HG02678 (cell line): ENCODE measurements around the gene SLC47A2.
"Not testable (repeated sequence)": the region's sequence is repeated elsewhere in the genome, so short reads cannot be mapped to it uniquely, and the experiment has no call there.

Experiments used
- ATAC-seq: cut with Tn5 transposase; IDR thresholded peaks from one replicate; pipeline ENCODE4 v1.9.1; 2021; ENCODE audit warnings: mild to moderate bottlenecking, moderate library complexity; ENCODE audit not compliant: unreplicated experiment

Gene SLC47A2, protein sequence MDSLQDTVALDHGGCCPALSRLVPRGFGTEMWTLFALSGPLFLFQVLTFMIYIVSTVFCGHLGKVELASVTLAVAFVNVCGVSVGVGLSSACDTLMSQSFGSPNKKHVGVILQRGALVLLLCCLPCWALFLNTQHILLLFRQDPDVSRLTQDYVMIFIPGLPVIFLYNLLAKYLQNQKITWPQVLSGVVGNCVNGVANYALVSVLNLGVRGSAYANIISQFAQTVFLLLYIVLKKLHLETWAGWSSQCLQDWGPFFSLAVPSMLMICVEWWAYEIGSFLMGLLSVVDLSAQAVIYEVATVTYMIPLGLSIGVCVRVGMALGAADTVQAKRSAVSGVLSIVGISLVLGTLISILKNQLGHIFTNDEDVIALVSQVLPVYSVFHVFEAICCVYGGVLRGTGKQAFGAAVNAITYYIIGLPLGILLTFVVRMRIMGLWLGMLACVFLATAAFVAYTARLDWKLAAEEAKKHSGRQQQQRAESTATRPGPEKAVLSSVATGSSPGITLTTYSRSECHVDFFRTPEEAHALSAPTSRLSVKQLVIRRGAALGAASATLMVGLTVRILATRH

DNA sequence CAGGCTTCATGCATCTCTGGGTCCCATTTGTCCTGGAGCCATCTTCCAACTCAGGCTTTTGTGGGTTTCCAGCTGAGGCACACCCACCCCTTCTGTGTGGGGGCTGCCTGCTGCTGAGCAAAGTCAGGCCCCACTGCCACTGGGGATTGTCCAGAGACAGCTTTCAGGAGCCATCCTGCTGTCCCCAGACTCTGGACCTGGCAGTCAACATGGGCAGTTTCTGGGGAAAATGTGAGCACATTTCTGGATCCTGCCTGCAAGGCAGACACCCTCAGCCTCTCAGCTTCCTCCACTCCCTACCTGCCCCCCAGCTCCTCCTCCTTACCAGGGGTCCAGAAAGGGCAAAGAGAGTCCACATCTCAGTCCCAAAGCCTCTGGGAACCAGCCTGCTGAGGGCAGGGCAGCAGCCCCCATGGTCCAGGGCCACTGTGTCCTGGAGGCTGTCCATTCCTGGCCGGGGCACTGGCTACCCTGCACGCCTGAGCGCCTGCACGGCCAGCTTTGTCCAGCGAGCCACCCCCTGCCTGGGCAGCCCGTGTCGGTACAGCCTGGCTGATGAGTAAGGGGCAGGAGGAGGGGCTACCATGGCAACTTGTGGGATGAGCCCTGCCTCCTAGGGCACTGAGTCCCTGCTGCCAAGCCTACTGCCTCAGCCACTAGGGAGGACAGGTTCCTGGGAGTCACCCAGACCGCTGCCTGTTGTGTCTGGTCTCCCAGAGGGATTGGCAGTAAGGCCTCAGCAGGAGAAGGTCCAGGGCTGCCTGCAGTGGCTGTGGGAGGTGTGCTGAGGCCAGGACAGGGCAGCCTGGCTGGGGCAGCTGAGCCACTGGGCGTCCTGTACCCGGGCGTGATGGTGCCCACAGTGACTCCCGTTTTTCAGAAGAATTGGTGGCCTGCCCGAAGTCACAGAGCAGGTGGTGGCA is at the start of gene SLC47A2:
Gene SLC47A2, minus strand, starts transcription at position 477 of the 923 bp plus-strand sequence. Its CDS starts 29 bp downstream, at position 448.
- ATAC-seq = no peak

DNA sequence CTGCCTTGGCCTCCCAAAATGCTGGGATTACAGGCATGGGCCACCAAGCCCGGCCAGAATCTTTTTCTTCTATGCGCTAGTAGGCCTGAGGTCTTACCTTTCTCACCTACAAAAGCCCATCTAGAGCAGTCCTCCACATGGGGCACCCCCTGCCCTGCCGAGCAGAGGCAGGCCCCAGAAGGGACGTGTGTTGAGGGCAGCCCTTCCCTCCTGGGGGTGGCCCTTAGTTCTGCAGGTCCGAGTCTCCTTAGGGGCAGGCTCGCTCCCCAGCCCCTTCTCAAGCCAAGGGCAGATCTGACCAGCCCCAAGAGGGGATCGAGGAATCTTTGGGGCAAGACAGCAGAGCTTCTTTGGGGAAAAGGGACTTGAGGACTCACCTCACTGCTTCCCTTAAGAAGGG is 49.6 kb upstream of the SLC47A2 start:
- no peak for ATAC-seq

DNA sequence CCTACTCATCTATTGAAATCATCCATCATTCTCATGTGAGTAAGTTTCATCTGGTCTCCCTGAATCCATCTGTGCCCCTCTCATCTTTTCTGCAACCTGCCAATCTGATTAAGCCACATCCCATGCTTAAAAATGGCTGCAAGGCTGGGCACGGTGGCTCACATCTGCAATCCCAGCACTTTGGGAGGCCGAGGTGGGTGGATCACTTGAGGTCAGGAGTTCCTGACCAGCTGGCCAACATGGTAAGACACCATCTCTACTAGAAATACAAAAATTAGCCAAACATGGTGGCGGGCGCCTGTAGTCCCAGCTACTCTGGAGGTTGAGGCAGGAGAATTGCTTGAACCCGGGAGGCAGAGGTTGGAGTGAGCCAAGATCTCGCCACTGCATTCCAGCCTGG is 47.6 kb upstream of the SLC47A2 start:
- not testable (repeated sequence) for ATAC-seq

DNA sequence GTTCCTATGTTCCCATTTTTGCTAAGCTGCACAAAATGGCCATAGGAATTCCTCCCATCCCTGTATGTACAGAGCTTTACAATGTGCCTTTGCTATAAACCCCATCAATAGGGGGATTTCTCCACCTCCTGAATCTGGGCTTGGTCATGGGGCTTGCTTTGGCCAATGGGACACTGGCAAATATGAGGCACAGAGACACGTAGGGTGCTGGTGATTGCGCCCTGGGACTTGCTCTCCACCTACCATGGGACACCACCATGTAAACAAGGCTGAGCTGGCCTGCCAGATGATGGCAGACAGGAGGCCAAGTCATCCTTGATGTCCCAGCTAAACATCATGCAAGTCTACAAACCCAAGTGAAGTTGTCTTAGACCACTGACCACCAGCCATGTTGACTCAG is 47.0 kb upstream of the SLC47A2 start:
- no peak for ATAC-seq

DNA sequence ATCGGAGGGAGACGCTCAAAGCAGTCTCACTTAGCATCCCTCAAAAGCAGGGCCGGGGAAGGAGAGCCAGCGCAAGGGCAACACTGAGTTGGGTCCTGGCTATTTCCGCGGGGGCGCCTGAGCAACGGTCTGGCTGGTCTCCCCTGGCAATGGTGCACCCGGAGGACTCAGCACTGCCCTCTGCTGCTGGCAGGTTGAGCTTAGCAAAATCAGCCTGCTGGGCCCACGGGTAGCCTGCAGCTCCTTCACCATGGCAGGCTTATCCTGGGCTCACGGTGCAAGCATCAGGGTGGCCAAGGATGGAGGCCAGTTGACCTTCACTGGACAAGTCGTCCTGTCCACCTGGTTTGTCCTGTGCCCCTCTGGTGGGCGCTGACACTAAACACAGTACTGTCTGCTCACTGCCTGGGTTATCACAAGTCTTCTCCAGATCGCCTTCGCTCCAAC is 46.2 kb upstream of the SLC47A2 start:
- ATAC-seq = no peak

DNA sequence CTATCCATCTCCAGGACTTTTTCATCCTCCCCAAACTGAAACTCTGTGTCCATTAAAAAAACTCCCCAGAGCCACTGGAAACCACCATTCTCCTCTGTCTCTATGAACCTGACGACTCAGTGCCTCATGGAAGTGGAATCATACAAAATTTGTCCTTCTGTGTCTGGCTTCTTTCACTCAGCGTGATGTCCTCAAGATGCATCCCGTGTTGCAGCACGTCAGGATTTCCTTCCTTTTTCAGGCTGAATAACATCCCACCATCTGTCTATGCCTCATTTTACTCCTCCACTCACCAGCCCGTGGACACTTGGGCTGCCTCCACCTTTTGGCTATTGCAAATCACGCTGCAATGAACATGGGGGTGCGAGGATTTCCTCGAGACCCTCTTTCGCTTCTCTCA is 44.4 kb upstream of the SLC47A2 start:
- ATAC-seq = no peak

DNA sequence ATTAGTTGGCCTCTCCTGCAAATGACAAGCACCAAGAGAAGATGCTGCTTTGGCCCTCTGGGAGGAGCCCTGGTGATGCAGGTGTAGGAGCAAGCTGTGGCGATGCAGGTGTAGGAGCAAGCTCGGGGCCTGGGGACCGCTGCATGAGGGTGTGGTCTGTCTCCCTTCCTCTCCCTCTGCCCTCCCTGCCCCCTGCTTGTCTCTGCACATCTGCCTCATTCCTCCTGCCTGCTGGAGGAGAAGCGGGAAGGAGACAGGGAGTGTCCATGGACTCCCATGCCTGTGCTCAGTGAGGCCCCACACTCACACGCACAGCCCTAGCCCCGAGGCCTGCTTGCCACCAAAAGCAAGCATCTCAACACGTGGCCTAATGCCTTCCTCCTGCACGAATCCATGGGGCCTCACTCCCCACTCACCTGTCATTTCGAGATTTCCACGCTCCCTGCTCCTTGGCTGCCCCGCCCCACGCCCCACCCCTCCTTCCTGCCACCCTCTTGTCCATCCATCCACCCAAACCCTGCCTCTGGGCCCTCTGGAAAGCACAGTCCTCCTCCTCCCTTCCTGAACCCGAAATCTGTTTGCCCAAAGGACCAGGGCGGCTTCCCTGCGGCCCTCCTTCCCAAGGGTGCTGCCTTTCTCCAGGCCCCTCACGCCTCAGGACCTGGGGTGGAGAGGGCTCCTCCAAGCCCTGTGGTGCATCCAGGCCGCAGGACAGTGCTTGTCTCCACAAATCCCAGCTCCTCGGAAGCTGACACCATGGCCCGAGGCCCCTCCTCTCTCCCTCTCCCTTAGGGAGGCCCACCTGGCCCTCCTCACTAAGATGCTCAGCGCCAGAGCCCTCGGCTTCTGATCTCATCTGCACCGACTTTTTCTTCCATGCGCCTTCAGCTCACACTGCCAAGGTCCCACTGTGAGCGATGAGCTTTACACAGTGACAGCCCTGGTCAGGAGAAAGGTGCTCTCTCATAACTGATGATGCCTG is 43.5 kb upstream of the SLC47A2 start:
- no peak for ATAC-seq

DNA sequence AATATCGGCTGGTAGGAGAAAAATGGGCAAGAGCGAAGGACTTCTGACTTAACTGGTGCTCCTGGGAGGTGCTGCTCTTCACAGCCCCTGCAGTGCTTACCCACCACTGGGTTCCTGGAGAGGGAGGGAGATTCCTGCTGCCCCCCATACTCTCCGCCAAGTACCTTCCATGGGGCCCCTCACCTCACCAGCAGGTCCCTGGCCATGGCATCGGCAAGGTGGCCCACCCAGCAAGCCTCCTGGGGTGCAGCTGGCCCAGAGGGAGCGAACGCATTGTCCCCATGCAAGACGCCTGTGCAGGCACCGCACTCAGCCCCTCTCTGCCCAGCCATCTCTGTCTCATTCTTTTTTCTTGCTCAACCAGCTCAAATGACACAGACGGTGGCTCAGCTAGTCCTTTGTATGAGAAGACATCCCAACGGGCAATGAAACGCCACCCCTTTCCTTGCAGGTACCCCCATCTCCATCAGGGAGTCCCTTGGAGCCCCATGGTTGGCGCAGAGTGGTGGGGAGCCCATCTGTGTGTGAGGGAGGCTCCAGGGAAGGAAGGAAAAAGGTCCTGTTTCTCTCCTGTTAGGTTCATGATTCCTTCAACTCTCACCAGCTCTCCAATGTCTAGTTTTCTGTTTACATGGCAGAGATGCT is 41.3 kb upstream of the SLC47A2 start:
- no peak for ATAC-seq

DNA sequence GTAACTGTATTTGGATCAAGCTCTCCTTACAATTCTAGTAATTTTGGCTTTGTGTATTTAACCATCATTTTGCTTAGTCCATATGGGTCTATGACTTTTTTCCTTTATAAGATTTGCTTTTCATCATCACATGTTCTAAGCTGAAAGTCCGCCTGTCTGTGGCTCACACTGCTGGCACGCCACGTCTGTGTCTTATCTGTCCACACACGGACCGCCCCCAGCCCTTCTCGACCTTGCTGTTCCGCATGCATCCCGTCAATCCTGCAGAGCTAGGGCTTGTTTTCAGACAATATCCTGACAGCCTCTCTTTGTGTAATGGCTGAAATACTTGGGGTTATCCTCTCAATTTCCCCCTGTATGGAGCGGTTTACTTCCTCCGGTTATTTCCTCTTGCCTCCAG is 40.2 kb upstream of the SLC47A2 start:
- no peak for ATAC-seq

DNA sequence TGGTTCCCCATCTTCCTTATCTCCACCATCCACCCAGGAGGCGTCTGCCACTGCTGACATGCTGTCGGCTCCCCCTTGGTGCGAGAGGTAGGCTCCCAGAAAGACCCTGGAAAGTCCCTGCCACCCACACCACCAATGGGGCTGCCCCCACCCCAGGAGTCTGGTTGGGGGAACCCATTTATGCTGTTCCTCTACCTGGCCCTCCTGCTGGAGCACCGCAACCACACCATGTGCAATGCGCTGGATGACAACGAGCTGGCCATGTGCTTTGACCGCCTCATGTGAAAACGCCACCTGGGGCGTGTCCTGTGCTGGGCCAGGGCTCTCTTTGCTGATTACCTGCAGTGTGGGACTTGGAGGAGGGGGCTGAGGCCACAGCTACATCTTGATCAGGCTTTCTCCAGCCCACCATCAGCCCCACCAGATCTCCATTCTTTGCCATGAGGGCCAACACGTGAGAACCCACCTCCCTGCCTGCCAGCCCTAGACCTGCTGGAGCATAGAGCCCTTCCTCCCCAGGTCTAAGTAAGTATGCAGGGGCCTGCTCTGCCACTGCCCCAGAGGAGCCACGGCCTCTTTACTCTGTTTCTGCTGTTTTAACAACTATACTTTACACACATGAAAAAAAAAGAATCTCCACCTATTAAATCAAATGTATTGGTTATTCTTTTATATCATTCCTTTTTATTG is 39.6 kb upstream of the SLC47A2 start:
- ATAC-seq = peak; percentile 46

DNA sequence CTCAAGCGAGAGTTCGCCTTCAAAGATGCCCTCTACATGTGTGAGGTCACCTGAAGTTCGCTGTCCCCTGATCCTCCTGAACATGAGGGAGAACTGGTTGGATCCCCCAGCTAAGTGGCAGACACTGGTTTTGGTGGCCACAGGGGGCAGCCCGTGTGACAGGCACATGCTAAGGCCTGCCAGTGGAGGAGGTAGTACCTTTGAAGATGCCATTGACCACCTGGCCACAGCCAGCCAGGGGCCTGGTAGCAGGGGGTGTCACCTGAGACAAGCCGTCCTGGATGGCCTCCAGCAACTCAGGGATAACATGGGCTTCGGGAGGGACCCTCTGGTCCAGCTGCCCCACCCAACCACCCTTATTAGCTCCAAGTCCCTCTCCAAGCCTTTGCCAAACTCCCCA is 39.0 kb upstream of the SLC47A2 start:
- ATAC-seq = no peak

DNA sequence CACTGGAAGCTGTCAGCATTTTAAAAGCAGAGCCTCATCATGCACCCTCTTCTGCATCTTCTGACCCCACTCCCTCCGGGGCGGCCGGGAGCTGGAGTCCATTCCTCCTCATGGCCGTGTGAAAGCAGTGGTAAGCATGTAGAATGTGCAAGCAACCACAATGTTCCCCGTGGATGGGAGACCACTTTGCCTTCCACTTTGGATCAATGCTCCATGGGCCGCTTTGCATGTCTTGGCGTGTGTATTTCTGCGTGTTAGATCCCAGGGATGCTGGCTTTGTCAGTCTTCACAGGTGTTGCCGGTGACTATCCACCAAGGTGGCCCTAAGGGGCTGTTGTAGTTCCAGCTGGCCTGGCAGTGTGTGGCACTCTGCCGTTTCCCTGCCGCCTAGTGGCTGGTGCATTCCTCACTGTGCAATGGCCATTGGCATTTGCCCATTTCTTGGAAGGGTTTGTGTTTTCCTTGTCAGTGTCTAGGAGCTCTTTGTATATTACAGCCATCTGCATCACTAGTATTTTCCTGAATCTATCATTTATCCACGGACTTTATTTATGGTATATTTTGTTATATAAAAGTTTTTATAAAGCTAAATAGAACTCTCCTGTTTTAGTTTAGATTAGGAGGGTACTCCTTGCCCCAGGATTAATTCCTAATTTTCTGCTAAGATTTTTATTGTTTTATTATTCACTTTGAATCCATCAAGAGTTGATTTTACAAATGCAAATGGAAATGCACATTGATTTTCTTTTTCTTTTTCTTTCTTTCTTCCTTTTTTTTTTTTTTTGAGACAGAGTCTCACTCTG is 37.5 kb upstream of the SLC47A2 start:
- ATAC-seq = no peak

DNA sequence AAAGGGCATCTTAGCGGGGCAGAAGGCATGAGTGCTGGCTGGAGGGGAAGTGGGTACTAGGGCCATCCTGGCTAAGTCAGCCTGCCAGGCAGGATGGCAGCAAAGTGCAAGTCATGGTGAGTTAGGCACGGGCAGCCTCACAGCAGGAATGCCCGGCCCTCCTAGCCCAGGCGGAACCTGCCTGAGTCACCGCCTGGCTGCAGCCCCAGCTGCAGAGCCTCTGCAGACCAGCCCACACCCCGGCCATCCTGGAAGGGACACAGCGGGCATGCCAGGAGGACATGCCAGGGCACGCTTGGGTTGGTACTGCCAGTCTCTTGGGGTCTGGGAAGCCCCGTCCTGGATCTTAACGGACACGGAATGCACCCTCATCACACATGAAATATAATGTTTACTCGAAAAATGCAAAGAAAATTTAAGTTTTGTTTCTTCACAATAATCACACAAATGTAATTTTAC is 36.7 kb upstream of the SLC47A2 start:
- no peak for ATAC-seq

DNA sequence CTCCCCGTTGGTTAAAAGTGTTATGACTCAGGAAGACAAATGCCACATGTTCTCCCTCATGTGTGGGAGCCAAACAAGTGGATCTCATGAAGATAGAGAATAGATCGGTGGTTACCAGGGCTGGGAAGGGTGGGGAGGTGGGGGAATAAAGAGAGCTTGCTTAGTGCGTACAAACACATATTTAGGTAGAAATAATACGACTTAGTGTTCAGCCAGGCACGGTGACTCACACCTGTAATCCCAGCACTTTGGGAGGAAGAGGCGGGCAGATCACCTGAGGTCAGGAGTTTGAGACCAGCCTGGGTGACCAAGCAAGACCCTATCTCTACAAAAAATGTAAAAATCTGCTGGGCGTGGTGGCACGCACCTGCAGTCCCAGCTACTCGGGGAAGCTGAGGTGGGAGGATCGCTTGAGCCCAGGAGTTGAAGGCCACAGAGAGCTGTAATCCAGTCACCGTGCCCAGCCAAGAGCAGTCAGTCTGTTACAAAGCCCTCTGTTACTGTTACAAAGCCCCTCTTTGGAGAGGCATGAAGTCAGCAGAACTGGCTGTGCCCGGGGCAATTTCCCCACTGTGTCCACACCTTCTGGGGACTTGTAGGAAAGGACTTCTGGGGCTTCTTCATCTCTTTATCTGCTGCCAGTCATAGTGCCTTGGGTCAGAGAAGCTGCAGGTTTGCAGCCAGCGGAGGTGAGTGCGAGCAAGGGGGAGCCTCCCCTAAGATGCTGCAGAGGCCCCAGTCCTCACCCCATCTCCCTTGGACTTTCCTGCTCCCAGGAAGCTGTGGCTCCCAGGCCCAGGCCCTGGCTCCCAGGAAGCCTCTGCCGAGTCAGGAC is 36.0 kb upstream of the SLC47A2 start:
- ATAC-seq = no peak

DNA sequence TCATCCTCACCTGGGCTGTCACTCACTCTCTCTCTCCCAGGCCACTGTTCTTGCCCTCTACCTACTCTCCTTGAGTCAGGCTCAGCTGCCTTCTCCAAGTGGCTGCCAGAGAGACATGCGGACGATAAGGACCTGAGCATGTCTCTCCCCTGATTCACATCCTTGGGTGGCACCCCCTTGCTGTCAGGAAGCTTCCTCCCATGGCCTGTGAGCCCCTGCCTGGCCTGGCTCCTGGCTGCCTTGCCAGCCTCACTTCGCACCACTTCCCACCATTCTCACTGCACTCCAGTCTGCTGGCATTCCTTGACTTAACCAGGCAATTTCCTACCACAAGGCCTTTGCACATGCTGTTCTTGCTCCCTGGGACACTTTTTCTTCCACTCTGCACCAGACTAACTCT is 34.5 kb upstream of the SLC47A2 start:
- no peak for ATAC-seq

DNA sequence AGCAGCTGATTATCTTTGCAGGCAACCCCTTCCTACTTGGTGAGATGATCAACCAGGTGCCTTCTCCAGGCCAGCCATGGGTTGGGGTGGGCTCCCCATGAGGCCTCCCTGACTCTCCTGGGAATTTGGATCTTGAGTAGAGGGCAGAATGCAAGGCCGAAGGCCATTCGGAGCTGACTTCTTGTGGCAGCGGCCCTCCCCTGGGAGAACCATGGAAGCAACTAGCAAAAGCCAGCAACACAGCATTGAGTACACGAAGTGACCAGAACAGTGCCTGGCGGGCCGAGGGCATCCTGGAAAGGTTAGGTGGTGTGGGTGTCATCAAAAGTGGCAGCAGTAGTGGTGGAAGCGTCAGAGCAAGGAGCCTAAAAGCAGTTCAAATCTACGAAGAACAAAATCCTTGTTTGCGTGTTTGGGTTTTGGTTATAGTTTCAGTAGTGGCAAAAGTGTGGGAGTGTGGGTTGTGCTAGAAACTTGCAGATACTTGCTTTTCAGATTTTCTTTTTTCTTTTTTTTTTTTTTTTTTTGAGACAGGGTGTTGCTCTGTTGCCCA is 33.7 kb upstream of the SLC47A2 start:
- no peak for ATAC-seq

DNA sequence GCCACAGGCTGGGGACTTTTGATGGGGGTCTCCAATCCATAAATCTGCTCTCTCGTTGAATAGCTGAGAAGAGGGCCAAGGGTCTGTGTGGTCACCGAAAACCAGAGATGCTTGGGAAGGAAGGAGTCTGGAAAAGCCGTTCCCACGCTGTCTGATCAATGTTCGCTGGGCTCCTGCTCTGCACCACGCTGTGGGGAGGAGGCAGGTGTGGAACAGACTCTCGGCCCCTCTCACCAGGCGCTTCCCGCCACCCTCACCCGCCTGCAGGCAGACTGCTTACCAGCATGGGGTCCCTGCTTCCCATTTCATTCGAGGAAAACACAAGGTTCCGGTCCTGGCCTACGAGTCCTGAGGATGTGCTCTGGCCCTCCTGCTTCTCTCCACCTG is 32.4 kb upstream of the SLC47A2 start:
- ATAC-seq = no peak
